Liver (tissue), 9 donors: ENCODE measurements around the gene ANO8. TPM values are rescaled to one million over a fixed set of nuclear protein-coding genes. Genes with fewer than 3 reads are reported as not detected.

ENCODE experiments used
- DNase-seq: peaks from one replicate; pipeline ENCODE4 v3.0.0-alpha.2; 2017; ENCODE audit warnings: low spot score
- H3K27ac ChIP-seq, 2 donors: one replicate each; pipeline ENCODE4 v1.7.0; 2013; ENCODE audit warnings: inconsistent platforms in 2 of 2, low read length in 2 of 2, control low read depth in 1 of 2, low read depth in 1 of 2, mild to moderate bottlenecking in 1 of 2
- H3K27me3 ChIP-seq, 4 donors: one replicate each; pipeline versions ENCODE4 v1.6.1 to v1.7.0; 2013; ENCODE audit warnings: low read length in 3 of 4, inconsistent platforms in 1 of 4, mild to moderate bottlenecking in 1 of 4, moderate library complexity in 1 of 4; ENCODE audit not compliant: control insufficient read depth in 4 of 4, insufficient read depth in 4 of 4
- H3K36me3 ChIP-seq, 4 donors: one replicate each; pipeline versions ENCODE4 v1.6.1 to v1.7.0; 2013; ENCODE audit warnings: low read length in 3 of 4, mild to moderate bottlenecking in 3 of 4, low read depth in 1 of 4, moderate library complexity in 1 of 4; ENCODE audit not compliant: control insufficient read depth in 4 of 4, insufficient read depth in 3 of 4
- H3K4me1 ChIP-seq, 4 donors: one replicate each; pipeline versions ENCODE4 v1.6.1 to v1.7.0; 2013; ENCODE audit warnings: low read length in 3 of 4, mild to moderate bottlenecking in 3 of 4, moderate library complexity in 1 of 4; ENCODE audit not compliant: control insufficient read depth in 4 of 4, insufficient read depth in 4 of 4
- H3K4me3 ChIP-seq, 3 donors: one replicate each; pipeline versions ENCODE4 v1.6.1 to v1.7.0; 2013; ENCODE audit warnings: low read length in 3 of 3, control low read depth in 1 of 3, low read depth in 1 of 3, mild to moderate bottlenecking in 1 of 3
- H3K9ac ChIP-seq, 2 donors: one replicate each; pipeline ENCODE4 v1.7.0; 2013; ENCODE audit warnings: low read length in 2 of 2, mild to moderate bottlenecking in 2 of 2, moderate library complexity in 2 of 2, control low read depth in 1 of 2, low read depth in 1 of 2
- H3K9me3 ChIP-seq, 4 donors: one replicate each; pipeline versions ENCODE4 v1.6.1 to v1.7.0; 2013; ENCODE audit warnings: low read length in 3 of 4; ENCODE audit not compliant: control insufficient read depth in 4 of 4
- ATF3 ChIP-seq: IDR thresholded peaks from 2 replicates; pipeline ENCODE4 v1.6.1; 2016; ENCODE audit warnings: antibody characterized with exemption
- CTCF ChIP-seq: fragments of 150-350 bp; IDR thresholded peaks from 2 replicates; pipeline ENCODE4 v1.5.1; 2017; ENCODE audit warnings: improper control_type of control experiment, low read depth, low read length; ENCODE audit not compliant: missing input control
- EGR1 ChIP-seq, 2 donors: IDR thresholded peaks; 2 replicates each; pipeline ENCODE4 v1.6.1; 2016 to 2018; ENCODE audit warnings: antibody characterized with exemption in 2 of 2, low read depth in 2 of 2
- FOXA1 ChIP-seq: IDR thresholded peaks from 2 replicates; pipeline ENCODE4 v1.6.1; 2016; ENCODE audit warnings: antibody characterized with exemption
- FOXA2 ChIP-seq: IDR thresholded peaks from 2 replicates; pipeline ENCODE4 v1.6.1; 2016; ENCODE audit warnings: antibody characterized with exemption
- GABPA ChIP-seq, 2 donors: IDR thresholded peaks in 1 of 2; conservative IDR thresholded peaks in 1 of 2; 2 replicates each; pipeline ENCODE4 v1.6.1; 2016; ENCODE audit warnings: antibody characterized with exemption in 2 of 2, mild to moderate bottlenecking in 1 of 2, moderate library complexity in 1 of 2
- HNF4A ChIP-seq, 2 donors: conservative IDR thresholded peaks; 2 replicates each; pipeline ENCODE4 v1.6.1; 2016; ENCODE audit warnings: antibody characterized with exemption in 2 of 2, mild to moderate bottlenecking in 2 of 2
- JUND ChIP-seq, 2 donors: IDR thresholded peaks; 2 replicates each; pipeline ENCODE4 v1.6.1; 2016; ENCODE audit warnings: antibody characterized with exemption in 2 of 2
- MAX ChIP-seq: IDR thresholded peaks from 2 replicates; pipeline ENCODE4 v1.6.1; 2016; ENCODE audit warnings: antibody characterized with exemption
- NR2F2 ChIP-seq: IDR thresholded peaks from 2 replicates; pipeline ENCODE4 v1.6.1; 2016; ENCODE audit warnings: antibody characterized with exemption
- RAD21 ChIP-seq, 2 donors: IDR thresholded peaks; 2 replicates each; pipeline ENCODE4 v1.6.1; 2016; ENCODE audit warnings: antibody characterized with exemption in 2 of 2, mild to moderate bottlenecking in 2 of 2
- RXRA ChIP-seq, 2 donors: IDR thresholded peaks; 2 replicates each; pipeline ENCODE4 v1.6.1; 2017 to 2018; ENCODE audit warnings: antibody characterized with exemption in 2 of 2, mild to moderate bottlenecking in 1 of 2
- SP1 ChIP-seq: IDR thresholded peaks from 2 replicates; pipeline ENCODE4 v1.6.1; 2018; ENCODE audit warnings: antibody characterized with exemption, mild to moderate bottlenecking
- TAF1 ChIP-seq: conservative IDR thresholded peaks from 2 replicates; pipeline ENCODE4 v1.6.1; 2016; ENCODE audit warnings: antibody characterized with exemption, mild to moderate bottlenecking
- ZBTB33 ChIP-seq: IDR thresholded peaks from 2 replicates; pipeline ENCODE4 v1.6.1; 2016; ENCODE audit warnings: antibody characterized with exemption
- WGBS: extraction: QIAGEN DNeasy Blood & Tissue Kit; methylation state at CpG from one replicate; pipeline ENCODE4 v1.1.7; 2013; 5-methylcytosine and 5-hydroxymethylcytosine counted together
- polyA plus RNA-seq, 2 donors: library from polyadenylated mRNA; stranded (reverse) in 1 of 2; unstranded in 1 of 2; fragments of 200-250 nt in 1 of 2; fragments of >200 nt in 1 of 2; fragmentation: Nextera tagmentation in 1 of 2; extraction: Ambion mirVana in 1 of 2; gene quantifications; one replicate each; pipeline versions ENCODE4 v1.2.1 to v1.2.3, GENCODE V29; 2013 to 2015
- total RNA-seq, 2 donors: library from RNA; depleted of rRNA; stranded (reverse); fragments of >200 nt; gene quantifications; one replicate each; pipeline ENCODE4 v1.2.3, GENCODE V29; 2014
- TF ChIP-seq, protein P1 (sequence below): IDR thresholded peaks from 2 replicates; pipeline ENCODE4 v1.6.1; 2016; ENCODE audit warnings: antibody characterized with exemption, mild to moderate bottlenecking
- donor health status: healthy.
- donor health status: healthy.
- donor health status: healthy.
- donor health status: healthy.
- donor health status: healthy.

The ANO8 gene
- total and polyA plus RNA-seq, 4 donors: 0.75 to 5.8 (median 2.1) TPM

GRCh38 chr19:17323300-17323963 is 11.2 kb downstream of the ANO8 start:
- no peaks in the 10 kb centered on the region for H3K9me3 ChIP-seq
- no peak for DNase-seq
- WGBS: 67% methylated on average over 56 of the region's 56 CpGs
- peaks cover 5 to 23% (median 14%) of the 10 kb centered on the region in 4 donors for H3K4me1 ChIP-seq
- H3K9ac ChIP-seq: no peak overlapping the region
- peaks cover 10 to 27% (median 15%) of the 10 kb centered on the region in 4 donors for H3K36me3 ChIP-seq
- no peak for TF ChIP-seq RXRA (IDR thresholded peaks at IDR 0.05)
- H3K4me3 ChIP-seq: no peak overlapping the region
- no peaks in the 10 kb centered on the region for H3K27me3 ChIP-seq
- H3K27ac ChIP-seq: no peak overlapping the region

DNA sequence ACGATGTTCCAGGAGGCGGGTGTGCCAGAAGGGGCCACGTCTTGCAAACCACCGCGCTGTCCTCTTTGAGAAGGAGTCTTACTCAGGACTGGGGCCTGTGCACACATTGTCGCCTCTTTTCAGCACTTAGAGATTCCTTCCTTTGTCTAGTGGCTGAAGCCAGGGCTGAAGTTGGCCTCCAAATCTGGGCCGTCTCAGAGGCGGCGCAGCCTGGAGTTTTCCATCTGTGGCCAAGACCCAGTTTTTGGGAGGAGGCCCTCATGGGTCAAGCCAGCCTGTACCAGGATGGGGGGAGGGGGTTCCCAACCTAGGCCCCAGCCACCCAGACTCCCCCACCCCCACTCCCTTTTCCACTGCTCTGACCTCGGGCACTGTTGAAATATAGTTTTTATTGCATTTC is 11.8 kb downstream of the ANO8 start:
- TF ChIP-seq SP1 (no peak), ATF3 (no peak), MAX (no peak), FOXA2 (no peak), TAF1 (no peak), ZBTB33 (no peak), EGR1 (IDR thresholded peaks at IDR 0.05; ENCODE audit: low read depth in 2 of 2) (no peak), FOXA1 (no peak), RAD21 (IDR thresholded peaks at IDR 0.05) (no peak), NR2F2 (no peak), RXRA (IDR thresholded peaks at IDR 0.05) (no peak), CTCF (no peak), GABPA (IDR thresholded peaks at IDR 0.05 in 1 of 2, conservative IDR thresholded peaks at IDR 0.05 in 1 of 2) (no peak), JUND (IDR thresholded peaks at IDR 0.05) (no peak), HNF4A (conservative IDR thresholded peaks at IDR 0.05) (no peak)
- TF ChIP-seq, protein P1, sequence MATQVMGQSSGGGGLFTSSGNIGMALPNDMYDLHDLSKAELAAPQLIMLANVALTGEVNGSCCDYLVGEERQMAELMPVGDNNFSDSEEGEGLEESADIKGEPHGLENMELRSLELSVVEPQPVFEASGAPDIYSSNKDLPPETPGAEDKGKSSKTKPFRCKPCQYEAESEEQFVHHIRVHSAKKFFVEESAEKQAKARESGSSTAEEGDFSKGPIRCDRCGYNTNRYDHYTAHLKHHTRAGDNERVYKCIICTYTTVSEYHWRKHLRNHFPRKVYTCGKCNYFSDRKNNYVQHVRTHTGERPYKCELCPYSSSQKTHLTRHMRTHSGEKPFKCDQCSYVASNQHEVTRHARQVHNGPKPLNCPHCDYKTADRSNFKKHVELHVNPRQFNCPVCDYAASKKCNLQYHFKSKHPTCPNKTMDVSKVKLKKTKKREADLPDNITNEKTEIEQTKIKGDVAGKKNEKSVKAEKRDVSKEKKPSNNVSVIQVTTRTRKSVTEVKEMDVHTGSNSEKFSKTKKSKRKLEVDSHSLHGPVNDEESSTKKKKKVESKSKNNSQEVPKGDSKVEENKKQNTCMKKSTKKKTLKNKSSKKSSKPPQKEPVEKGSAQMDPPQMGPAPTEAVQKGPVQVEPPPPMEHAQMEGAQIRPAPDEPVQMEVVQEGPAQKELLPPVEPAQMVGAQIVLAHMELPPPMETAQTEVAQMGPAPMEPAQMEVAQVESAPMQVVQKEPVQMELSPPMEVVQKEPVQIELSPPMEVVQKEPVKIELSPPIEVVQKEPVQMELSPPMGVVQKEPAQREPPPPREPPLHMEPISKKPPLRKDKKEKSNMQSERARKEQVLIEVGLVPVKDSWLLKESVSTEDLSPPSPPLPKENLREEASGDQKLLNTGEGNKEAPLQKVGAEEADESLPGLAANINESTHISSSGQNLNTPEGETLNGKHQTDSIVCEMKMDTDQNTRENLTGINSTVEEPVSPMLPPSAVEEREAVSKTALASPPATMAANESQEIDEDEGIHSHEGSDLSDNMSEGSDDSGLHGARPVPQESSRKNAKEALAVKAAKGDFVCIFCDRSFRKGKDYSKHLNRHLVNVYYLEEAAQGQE: no peak
- Histone ChIP-seq H3K27me3 (no peaks in the 10 kb centered on the region), H3K9me3 (no peaks in the 10 kb centered on the region), H3K9ac (no peak overlapping the region), H3K4me3 (no peak overlapping the region), H3K4me1 (peaks cover 1 to 20% (median 14%) of the 10 kb centered on the region in 4 donors), H3K36me3 (peaks cover 10 to 27% (median 15%) of the 10 kb centered on the region in 4 donors), H3K27ac (no peak overlapping the region)
- DNase-seq: no peak
- WGBS: 86% methylated on average over 10 of the region's 10 CpGs
